GM21526 (cell line): ENCODE data around the gene LHX6.
A peak's percentile ranks its signal among the peaks of the same experiment; 100 is the strongest.

Experiments
- ATAC-seq: cut with Tn5 transposase; IDR thresholded peaks from one replicate; pipeline ENCODE4 v1.9.1; 2021; ENCODE audit warnings: moderate library complexity; ENCODE audit not compliant: unreplicated experiment, low FRiP score

Gene LHX6

GRCh38 chr9:122158202-122158601 is 70.6 kb downstream of the LHX6 start:
- peak; percentile 41 for ATAC-seq

- ATAC-seq: no peak
These were observed 73.0 kb downstream of the LHX6 start for GRCh38 chr9:122155796-122156195.
